ENCODE results near the gene SMYD3.
"Not testable (repeated sequence)": the region's sequence is repeated elsewhere in the genome, so short reads cannot be mapped to it uniquely, and the experiment has no call there.

SMYD3 gene

DNA sequence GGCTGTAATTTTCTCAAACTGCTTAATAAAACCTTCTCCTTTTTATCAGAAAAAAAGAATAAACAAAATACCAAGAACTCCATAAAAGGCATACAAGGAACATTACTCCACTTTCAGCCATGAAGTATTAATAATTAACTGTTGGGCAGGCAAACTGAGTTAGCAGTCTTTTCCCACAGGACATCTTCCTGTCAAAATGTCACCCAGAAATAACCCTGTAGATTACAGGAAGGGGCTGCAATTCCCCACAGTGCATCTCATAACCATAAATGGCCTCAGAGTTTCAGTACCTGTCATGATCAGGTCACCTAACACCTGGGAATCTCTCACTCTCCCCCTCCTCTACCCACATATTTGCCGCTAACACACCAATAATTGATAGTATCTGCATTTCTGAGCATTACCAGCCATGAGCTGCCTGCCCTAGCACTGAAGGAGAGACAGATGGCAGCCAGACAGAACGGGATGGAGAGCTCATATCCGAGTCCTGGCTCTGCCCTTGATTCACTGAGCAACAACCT is 475.0 kb downstream of the SMYD3 start:
- no peak for DNase-seq (ENCODE audit: low read depth in 2 of 2)

DNA sequence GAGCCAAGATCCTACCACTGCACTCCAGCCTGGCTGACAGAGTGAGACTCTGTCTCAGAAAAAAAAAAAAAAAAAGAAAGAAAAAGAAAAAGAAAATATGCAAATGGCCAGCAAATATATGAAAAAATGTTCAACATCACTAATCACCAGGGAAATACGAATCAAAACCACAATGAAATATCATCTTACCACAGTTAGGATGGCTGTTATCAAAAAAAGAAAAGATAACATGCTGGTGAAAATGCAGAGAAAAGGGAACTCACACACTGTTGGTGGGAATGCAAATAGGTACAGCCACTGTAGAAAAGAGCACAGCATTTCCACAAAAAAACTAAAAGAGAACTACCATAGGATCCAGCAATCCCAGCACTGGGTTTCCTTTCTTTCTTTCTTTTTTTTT is 477.5 kb downstream of the SMYD3 start:
- no peak for DNase-seq (ENCODE audit: low read depth in 2 of 2)

DNA sequence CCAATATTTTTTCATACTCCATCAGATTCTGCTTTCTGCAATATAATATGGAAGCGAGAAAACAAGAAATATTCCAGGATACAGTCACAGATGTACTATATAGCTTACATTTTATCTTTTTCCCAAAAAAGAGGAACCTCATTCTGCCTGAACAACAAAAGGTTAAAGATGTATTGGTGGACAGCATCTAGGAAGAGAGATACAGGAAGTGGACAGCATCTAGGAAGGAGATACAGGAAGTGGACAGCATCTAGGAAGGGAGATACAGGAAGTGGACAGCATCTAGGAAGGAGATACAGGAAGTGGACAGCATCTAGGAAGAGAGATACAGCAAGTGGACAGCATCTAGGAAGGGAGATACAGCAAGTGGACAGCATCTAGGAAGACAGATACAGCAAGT is 483.0 kb downstream of the SMYD3 start:
- not testable (repeated sequence) for DNase-seq (ENCODE audit: low read depth in 2 of 2)

DNA sequence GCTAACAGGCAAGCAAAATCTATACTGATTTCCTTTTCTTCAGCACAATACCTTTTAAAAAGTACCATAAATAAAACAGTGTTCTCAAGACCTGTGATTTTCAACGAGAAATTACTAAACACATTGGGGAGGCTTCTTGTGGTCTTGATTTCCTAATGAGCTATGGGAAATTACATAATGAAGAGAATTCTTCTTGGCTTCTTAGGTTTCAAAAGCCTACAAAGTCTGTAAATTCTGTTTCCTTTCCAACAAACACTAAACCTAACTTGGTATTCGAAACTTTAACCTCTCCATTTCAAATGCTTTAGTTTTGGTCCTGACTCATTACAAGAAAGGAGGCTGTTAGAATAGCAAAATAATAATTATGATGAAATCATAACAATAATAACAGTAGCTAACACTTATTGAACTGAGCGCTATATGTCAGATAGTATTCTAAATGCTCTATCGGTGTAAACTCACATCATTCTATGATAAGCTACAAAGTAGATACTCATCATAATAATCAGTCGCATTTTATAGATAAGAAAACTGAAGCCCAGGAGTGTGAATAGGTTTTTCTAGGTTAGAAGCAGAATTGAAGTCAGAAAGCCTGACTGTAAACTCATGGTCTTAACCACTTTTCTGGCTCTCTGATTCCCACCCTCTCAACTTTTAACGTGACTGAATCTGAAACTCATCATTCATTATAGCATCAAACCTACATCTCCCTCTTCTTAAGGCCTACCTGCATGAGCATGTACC is 486.7 kb downstream of the SMYD3 start:
- no peak for DNase-seq (ENCODE audit: low read depth in 2 of 2)

DNA sequence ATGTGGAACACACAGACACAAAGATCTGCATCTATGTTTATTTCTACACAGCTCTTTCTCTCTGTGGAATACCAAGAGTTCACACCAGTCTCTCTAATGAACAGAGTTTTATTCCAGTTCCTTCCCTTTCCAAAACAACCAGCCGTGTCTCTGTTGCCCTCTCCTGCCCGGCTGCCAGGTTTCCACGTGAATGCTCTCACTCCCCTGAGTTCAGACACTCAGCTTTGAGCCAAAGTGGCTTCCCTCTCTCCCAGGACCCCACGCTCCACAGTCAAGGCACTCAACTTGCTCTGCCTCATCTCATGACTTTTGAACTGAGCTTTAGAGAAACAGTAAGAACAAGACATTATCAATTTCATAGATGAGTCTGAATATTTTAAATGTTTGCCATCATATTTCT is 488.9 kb downstream of the SMYD3 start:
- no peak for DNase-seq (ENCODE audit: low read depth in 2 of 2)

DNA sequence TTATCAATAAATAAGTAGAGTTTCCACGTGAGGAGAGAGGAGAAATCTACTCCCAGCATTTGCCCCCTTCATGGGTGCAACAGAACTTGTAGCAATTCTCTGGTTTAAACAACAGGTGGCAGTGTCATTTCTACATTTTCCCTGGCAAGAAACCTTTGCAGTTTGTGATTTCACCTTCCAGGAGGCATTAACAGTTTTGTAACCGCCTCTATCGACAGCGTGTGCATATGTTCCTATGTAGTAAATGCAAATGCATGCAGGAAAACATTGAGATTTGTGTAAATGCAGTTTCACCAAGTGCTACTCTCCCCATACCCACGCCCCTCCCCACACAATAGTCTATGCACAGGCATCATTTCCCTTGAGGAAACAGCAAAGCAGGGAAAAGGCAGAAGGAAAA is 494.7 kb downstream of the SMYD3 start:
- no peak for DNase-seq (ENCODE audit: low read depth in 2 of 2)

DNA sequence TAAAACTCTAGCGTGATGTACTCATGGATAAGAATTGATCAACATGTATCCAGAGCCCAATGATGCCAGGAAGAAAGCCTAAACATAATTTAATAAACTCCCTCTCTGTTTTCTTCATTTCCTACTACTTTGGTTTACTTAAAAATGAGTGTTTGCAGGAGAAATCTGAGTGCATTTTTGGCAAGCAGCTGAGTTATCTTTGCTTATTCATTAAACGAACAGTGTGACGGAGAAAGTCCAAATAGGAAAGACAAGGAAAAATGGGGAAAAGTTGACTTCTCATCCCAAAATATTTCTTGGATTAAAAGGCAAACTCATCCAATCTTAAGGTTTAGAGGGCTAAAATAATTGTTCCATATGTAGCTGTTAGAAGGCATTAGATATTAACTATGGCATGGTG is 496.7 kb downstream of the SMYD3 start:
- DNase-seq (ENCODE audit: low read depth in 2 of 2): no peak

DNA sequence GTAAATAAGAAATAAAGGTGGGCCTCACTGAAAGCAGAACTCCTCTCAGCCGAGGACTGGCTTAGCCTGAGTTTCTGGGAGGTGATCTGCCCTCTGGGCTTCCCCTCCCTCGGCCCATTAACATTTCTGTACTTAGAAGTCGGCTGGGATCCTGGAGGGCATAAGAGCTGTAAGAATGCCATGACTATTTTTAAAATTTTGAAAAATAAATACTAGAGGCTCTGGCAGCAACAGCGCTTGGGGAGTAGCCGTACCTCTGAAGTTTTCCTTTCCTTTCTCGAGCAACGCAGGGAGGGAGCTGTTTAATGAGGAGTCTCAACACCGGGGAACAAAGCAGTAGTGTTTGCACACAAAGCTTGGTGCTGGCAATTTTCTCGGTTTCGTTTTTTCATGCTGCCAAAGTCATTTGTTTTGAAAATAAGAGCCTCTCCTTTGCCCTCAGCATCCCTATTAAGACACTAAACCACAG is 498.7 kb downstream of the SMYD3 start:
- DNase-seq (ENCODE audit: low read depth in 2 of 2): no peak

DNA sequence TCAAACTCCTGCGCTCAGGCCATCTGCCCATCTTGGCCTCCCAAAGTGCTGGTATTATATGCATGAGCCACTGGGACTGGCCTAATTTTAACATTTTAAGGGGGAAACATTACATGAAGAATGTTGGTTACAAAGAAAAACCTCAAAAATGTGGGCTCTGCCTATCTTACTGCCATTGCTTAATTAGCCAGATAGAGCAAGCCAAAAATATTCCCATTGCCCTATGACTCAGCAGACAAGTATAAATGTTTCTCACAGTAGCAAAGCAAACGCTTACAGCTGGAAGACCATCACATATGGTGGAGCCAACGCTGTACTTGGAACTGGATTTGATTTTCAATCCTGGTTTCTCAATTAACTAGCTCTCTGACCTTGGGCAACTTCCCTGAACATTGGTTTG is 502.0 kb downstream of the SMYD3 start:
- DNase-seq (ENCODE audit: low read depth in 2 of 2): no peak

DNA sequence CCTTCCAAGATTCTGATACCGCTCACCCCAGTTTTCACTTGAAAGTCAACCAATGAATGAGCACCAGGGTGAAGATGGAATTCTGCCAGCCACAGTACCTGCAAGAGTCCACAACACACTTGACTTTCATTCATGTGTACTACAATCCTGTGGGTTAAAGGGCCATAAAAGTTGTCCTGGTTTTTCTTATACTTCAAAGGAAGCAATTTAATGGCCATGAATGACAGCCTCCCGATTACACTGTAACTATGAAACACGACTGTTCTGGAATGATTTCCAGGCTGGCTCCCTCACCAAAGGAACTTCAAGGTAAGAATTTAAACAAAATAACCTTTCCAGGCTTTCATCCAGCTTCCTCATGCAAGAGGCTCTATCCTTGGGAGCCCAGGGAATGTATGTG is 502.8 kb downstream of the SMYD3 start:
- DNase-seq (ENCODE audit: low read depth in 2 of 2): no peak

DNA sequence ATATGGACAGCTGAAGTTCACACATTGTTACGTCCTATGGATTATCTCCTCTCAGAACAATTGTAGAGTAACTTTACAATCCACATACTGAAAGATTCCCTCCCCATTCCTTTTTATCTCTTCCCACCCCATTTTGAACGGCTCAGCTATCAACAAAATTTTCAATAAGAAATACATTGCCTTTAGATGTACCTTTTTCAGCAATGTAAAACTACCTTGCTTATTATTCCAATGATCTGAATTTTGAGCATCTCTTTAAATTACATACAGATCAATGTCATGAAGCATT is 503.7 kb downstream of the SMYD3 start:
- no peak for DNase-seq (ENCODE audit: low read depth in 2 of 2)

DNA sequence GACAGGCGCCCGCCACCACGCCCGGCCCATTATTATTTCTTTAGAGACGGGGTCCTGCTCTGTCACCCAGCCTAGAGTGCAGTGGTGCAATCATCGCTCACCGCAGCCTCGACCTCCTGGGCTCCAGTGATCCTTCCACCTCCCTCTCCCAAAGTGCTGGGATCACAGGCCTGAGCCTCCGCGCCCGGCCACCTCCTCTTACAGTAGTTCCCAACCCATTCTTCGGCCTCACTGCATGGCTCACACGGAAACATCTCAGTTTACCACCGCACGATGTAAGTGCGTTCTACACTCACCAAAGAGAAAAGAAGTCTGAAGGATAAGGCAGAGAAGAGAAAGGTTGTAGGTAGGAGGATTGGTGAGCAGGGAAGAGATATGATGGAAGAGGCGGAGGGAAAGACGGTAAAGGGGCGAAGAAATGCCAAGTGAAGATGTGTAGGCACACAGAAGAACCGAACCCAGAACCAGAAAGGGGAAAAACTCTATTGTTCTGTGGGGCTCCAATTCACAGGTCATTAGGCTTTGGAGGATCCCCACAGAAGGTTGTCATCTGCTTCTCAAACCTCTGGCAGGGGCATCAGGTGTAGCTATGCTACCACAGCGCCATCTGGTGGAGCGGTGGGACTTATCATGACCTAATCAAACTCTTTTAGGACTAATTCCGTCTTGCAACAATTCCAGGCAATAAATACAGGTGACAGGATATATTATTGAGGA is 504.2 kb downstream of the SMYD3 start:
- peak; percentile 55 to 72 for DNase-seq (ENCODE audit: low read depth in 2 of 2)

DNA sequence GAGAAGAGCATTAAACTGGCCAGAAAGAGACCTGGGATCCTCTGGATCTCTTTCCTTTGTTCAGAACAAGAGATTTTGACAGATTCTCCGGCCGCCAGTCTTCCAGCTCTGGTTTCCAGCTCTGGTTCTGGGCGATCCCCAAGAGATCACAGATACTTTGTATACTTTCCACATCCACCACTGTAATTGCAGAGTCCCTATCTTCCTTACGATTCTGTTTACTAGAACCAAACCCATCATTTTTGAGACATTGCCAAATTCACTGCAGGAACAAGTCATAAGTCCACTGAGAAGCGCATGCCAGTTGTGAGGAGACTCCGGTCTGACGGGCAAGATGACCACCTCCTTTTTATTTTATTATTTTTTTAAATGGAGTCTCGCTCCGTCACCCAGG is 505.2 kb downstream of the SMYD3 start:
- DNase-seq (ENCODE audit: low read depth in 2 of 2): no peak

DNA sequence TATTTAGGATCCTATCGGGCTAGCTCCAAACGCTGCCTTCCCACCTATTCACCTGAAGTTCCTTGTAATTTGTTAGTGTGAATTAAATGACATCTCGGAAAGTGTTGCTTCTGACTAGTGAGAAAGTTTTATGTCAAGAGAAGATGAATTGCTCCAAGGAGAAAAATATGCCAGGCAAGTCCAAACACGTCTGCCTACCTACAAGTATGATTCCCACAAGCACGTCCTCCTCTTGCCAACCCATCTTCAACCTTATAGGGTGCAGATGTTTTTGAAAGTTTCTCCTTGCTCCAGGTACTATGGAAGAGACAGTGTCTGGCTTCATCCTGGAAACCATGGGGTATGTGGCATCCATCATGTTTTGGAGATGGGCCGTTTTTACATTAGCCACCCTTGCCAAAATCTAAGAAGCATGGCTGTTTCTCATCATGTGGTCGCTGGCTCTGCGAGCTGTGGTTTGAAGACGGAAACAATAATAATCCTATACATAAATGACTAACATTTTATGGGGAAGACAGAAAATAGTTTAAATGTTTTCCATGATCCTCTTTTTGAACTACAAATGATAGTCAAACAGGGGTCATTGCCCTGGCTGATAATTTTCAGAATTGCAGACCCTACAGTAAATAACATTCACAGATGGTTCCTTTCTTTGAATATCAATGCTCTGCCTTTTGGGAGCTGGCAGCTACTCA is 505.8 kb downstream of the SMYD3 start:
- DNase-seq (ENCODE audit: low read depth in 2 of 2): no peak

DNA sequence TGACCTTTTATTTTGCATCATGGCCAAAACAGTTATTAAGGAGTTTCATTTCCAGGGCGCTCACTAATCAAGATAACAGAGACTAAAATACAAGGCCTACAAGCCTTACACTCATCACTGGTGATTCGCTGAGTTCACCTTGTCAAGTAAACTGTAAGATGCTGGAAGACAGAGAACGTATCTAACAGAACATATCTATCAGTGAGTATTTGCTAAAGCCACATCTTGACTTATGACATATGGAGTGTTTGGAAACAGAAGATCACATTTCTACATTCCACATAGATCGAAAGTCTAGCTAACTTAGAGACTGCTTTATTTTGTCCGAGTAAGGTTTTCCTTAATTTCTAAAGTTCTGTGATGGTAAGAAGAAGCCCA is 506.5 kb downstream of the SMYD3 start:
- no peak for DNase-seq (ENCODE audit: low read depth in 2 of 2)

DNA sequence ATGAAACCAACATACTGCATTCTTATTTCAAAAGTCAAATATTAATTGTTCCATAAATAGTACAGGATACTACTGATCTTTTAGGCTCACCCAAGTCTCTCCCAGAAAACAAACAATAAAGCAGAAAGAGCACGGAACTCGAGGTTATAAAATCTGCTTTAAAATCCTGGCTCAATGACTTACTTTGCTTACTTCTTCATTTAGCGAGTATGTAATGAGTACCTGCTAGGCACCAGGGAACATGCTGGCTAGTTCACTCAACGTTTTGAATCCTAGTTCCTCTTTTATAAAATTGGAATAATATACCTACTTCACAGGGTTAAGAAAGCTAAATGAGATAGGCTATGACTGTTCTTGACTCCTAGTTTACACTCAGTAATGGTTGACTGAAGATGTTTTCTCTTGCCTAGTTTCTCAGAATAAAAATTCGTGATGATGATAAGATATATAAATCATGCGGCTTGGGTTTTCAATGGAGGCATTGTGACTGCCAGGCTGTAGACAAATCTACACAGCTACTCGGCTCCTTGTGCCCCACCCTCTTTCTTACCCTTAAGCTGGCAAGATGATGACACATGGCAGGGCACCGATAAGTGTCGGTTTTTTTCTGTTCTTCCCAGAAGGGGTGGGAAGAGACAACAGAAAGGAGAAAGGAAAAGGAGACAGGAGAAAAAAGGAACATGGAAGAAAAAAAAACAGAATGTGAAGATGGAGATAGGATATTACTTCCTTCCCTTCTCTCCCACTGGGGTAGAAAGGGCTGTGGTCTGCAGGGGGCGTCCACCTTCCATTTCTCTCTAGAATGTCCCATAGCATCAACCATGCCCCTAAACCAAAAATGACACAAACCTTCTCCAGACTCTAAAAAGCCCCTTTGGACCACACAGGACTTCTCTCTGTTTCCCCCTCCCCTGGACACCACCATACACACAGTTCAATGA is 507.1 kb downstream of the SMYD3 start:
- DNase-seq (ENCODE audit: low read depth in 2 of 2): no peak

DNA sequence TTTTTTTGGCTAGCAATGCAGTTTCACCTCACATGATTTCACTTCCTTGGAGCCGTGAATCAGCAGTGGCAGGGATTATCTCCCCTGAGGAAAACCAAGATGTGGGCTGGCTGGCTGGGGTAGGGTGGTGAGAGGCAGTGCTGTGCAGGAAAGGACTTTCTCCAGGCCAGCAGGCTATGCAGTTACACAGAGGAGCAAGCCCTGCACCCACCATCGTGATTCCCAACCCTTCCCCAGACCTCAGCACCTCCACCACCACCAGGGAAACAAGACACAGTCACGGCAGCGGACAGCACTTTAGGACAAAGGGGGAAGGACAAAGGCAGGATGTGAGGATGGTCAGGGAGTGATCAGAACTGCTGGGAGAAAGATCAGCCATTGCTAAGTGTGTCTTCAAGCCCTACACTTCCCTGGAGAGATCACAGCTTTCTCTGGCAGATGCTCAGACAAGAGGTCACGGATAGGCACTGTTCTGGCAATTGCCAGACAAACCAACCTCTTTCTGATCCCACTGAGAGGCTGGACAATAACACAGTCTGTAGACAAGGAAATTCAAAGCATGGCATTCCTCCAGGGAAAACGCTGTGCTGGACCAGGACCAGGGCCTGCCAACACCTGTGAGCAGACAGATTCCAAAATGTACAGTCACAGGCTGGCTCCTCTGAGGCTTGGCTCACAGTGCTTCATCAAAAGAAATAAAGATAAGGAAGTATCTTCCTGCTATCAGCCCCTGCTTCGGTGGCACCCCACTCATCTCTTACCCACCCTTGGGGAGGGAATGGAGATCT is 509.4 kb downstream of the SMYD3 start:
- no peak for DNase-seq (ENCODE audit: low read depth in 2 of 2)

DNA sequence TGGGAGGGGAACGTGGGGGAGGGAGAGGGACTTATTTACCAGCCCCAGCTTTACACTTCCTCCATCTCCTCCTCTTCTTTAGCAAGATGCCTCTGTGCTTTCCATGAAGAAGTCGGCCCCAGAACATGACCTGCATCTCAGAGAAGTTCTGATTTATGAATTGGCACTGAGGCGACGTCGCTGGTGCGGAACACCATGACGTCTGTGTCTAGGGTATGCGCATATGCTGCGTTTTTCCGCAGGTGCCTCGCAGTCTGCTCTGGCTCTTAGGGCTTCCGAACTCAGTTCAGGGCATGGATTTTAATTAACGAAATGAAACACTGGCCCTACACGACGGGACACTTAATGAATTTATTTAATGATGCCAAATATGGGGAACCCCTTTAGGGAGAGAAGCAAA is 510.3 kb downstream of the SMYD3 start:
- no peak for DNase-seq (ENCODE audit: low read depth in 2 of 2)

DNA sequence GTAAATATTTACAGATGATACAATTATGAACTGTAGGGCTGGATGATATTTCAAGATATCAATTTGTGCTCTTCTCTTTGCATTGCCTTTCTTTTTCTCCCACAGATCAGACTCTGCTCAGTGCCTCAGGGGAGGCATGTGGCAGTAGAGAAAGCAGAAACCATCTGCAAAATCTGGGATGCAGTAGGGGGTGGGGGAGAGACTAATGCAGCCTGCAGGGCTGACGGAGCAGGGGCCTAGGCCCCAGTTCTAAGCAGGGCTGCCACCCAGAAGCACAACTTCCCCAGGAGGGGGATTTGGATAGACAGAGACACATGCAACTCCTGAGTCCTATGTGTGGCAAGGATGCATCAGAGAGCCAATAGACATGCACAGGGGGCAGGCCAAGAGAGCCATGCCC is 511.6 kb downstream of the SMYD3 start:
- no peak for DNase-seq (ENCODE audit: low read depth in 2 of 2)

DNA sequence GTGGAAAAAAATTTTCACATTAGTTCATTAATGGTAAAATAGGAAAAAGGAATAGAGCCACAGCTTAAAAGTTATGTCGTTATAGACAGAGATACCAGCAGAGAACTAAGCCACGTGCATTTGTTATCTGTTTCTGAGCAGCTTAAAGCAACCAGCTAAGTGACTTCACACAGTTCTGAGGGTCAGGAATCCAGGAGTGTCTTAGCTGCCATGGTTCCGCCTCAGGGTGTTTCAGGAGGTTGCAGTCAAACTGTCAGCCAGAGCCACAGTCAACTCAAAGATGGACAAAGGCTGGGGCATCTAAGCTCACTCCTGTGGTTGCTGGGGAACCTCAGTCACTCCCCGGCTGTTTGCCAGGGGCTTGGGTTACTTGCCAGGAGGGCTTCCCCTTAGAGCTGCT is 515.8 kb downstream of the SMYD3 start:
- DNase-seq (ENCODE audit: low read depth in 2 of 2): no peak
